Fibroblast of upper back skin (primary cell): Measurements from ENCODE around the gene SLC6A12.
"Not testable (repeated sequence)": the region's sequence is repeated elsewhere in the genome, so short reads cannot be mapped to it uniquely, and the experiment has no call there.

Experiments used
- DNase-seq: peaks from one replicate; pipeline ENCODE4 v3.0.0-alpha.2; 2013

Gene SLC6A12

GRCh38 chr12:234019-234418 lies 20.1 kb upstream of the SLC6A12 start:
- DNase-seq, result no peak

GRCh38 chr12:233615-233968 lies 19.6 kb upstream of the SLC6A12 start:
- no peak for DNase-seq

GRCh38 chr12:232731-233614 lies 19.0 kb upstream of the SLC6A12 start:
- no peak for DNase-seq

DNA sequence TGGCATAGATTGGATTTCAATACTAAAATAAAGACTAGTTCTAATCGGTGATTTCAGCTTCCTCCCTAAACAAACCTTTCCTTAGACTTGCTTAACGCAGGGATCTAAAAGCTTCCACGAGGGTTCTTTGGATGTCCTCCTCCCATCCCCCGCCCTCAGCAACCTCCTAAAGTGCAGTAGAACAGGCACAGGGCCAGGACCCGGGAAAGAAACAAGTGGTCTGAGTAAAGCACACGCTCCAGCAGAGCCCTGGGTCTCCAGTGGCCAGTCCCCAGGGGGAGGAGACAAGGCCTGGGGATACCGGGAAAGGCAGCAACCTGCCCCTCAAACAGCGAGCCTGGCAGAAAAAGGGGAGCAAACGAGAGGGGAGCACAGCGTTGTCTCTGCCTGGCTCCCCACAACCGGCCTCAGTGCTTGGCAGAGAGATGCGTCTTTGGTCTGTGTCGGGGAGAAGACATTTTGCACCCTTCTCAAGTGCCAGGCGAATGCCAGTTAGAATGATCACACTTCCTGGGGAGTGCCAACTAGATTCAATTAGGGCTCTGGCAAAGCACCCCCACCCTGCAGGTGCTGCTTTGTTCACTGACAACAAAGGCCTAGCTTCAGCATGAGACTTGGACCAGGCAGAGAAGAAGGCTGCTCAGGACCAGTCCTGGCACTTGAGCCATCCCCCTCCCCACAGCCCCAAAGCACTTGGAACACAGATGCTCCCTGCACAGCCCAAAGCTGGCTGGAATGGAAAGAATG lies 17.1 kb upstream of the SLC6A12 start:
- no peak for DNase-seq

- no peak for DNase-seq
Observed at GRCh38 chr12:229441-230191, 15.7 kb upstream of the SLC6A12 start.

- no peak for DNase-seq
Observed at GRCh38 chr12:228846-229200, 14.9 kb upstream of the SLC6A12 start.

DNA sequence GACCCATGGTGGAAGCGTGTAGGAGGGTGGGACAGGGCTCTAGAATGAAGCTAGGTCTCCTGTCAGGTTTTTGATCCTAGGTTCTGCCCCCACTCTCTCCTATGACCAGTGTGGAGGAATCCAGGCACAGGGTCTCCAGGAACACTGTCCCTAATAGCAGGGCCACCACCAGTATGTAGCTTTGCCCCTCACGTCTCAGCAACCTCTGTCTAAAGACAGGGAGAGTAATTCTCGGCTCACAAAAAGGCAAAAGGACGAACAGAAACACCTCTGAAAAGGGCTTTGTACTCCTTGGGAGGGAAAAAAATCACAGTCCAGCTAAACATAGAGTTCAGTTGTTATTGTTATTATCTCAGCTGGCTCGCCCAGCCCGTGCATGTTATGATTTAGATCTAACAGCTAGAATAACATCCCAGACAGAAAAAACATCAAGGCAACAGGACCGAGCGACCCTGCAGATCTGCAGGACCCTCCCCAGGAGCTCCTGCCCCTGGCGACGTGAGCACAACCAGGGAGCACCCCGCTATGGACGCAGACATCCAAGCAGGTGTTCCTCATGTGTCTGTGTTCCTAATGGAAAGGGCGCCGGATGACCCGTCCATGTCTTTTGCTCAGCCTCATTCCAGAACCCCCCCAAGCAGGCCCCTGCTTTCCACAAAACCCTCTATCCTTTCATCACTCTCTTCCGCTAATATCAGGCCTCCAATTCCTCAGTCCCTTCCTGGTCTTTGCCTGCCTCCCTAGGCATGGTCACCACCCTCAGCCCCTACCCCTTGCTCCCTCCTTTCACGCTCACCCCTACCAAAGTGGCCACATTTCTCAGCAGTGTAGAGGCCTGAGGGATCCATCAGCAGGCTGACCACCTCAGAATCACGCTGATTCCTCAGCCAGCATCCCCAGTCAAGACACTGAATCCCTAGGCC lies 14.2 kb upstream of the SLC6A12 start:
- DNase-seq, result no peak

DNA sequence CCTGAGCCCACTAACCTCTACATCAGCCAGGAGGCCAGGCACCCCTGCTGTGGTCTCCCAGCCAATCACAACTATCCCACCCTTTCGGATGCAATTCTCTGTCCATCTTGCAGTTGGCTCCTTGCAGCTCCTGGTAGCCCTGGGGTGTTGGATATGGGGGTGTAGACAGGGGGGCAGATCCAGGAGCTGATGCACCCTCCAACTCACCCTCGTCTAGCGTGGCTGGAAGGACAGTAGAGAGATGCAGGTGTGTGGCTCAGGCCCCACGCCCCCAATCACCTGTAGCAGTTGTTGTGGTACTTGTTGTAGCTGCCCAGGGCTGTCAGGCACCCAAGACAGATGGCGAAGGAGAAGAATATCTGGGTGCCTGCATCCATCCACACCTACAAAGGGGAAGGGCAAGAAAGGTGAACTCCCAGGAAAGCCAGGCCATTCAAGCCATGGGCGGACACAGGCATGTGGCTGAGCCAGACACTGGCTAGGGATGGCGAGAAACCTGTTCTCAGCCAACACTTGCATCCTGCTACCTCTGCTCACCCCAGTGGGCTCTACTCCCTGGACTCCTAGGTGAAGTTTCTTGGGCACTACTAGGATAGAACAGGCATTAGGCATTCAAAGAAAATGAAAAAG lies 13.4 kb upstream of the SLC6A12 start:
- no peak for DNase-seq

- DNase-seq, result no peak
Observed at GRCh38 chr12:226401-226800, 12.4 kb upstream of the SLC6A12 start.

GRCh38 chr12:225012-225411 lies 11.1 kb upstream of the SLC6A12 start:
- no peak for DNase-seq

DNA sequence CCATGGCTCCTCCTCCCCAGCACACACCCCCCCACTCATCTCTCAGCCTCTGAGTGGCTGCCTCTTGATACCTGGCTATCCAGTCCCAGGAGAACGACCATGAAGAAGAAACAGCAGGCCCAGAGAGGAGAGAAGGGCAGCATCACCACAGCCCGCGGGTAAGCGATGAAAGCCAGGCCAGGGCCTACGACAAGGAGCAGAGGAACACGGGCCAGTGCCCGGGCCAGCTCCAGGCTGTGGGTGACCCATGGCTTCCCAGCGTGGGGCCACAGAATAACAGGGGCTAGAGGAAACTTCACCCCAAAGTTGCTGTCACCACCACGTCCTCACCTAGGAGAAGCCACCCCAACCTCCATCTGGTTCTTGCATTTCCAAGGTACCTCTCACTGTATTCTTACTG lies 10.4 kb upstream of the SLC6A12 start:
- no peak for DNase-seq

DNA sequence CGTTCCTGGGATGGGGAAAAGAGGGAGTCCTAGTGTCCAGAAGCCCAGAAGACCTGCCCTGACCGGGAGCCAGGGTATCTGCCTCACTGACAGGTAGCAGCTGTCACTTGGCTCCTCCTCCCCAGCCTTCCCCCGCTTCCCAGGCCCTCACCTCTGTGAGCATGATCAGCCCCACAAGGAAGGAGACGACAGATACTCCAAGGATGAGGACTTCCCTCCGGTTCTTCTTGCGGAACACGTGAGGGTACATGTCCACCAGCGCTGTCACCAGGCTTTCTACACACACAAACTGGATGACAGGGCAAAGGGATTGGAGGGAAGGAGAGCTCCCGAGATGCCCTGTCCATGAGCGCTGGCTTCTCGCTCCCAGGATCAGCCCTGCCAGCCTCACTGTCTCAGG lies 9.9 kb upstream of the SLC6A12 start:
- DNase-seq, result no peak

GRCh38 chr12:221736-222135 lies 7.8 kb upstream of the SLC6A12 start:
- DNase-seq, result no peak

GRCh38 chr12:220946-221550 lies 7.1 kb upstream of the SLC6A12 start:
- DNase-seq, result no peak

GRCh38 chr12:220491-220890 lies 6.5 kb upstream of the SLC6A12 start:
- DNase-seq, result no peak

GRCh38 chr12:219891-220352 lies 6.0 kb upstream of the SLC6A12 start:
- peak; percentile 24 for DNase-seq

DNA sequence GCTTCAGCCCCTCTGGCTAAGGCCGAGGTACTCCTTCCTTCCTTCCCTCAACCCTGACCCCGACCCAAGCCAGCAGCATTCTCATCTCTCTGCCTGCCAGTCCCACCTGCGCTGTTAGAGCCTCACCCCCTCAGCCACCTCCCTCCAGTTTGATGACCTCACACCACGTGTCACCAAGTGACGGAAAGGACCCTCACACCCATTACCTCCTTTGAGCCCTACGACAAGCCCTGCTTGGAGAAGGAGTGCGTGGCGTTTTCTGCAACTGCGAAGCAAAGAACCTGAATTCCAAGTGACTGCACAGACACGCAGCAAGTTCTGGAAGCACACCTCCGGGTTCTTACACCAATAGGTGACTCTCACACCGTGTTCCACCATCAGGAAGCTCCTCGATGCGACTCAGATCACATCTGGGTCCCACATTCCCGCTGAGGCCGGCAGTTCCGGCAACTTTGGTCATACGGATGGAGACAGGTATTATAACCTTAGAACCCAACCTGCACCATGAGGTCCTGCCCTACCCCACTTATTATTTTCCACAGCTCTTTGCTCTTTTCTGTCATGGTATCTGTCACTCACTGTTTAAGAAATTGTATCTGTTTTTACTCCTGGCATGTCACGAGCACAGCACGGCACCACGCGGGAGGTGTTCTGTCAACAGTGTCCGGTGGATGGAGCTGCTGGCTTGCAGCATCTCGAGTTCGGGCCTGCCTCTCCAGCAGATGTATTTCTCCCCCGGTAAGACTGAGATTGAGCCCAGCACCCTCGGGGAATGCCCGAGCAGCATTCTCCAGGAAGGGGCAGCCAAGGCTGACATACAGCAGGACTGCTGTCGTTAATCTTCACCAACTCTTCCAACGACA lies 5.0 kb upstream of the SLC6A12 start:
- no peak for DNase-seq

GRCh38 chr12:218221-218620 lies 4.3 kb upstream of the SLC6A12 start:
- DNase-seq, result no peak

DNA sequence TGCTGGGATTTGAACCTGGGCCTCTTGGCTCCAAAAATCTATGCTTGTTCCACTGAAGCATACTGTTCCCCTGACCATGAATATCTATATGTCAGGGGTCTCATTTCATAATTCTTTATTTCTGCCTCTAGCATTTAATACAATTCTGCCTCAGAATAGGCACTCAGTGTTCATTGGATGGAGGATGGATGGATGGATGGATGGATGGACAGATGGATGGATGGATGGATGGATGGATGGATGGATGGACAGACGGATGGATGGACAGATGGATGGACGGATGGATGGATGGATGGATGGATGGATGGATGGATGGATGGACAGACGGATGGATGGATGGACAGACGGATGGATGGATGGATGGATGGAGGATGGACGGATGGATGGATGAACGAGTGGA lies 3.1 kb upstream of the SLC6A12 start:
- not testable (repeated sequence) for DNase-seq

DNA sequence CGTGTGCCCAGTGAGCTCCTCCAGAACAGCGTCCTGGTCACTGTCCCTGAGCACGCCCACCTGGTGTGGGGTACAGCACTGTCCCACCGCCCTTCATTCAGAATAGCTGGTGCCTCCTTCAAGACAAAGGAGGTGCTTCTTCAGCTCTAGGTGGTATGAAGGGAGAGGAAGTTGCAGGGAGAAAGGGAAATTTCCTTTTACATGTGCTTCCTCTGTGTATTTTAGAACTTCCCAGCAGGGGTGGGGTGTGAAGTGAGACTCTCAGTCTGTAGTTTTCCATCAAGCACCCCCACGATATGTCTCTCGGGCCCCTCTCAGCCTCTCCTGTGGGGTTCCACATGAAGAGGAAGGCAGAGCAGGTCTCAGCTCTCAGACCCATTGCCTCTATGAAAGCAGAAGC lies 1.2 kb upstream of the SLC6A12 start:
- no peak for DNase-seq

DNA sequence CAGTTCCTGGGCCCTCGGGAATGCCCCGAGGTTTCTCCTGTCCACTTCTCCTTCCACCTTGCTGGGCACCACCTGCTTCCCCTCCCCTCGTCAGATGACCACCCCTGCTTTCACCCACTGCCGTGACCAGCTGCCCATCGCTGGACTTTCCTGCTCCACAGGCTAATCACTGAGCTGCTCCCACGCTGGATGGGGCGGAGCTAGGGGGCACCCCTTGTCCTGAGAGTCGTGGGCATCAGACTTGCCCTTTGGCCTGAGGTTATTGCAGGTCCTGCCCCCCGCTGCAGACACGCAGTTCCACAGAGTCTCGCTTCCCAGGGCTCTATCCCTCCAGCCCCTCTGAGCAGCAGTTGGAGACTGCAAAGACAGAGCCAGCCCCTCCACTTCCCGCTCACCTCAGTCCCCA lies 427 bp downstream of the SLC6A12 start:
- DNase-seq, result no peak
